ENCODE data around the gene CCDC6. TPM values are rescaled to one million over a fixed set of nuclear protein-coding genes. Genes with fewer than 3 reads are reported as not detected.

The CCDC6 gene
- total RNA-seq, 3 donors from 2014 or later (not counting 1 experiment from before 2014, with no cell fraction given) = 19.7 to 23.4 (median 20.8) TPM

DNA sequence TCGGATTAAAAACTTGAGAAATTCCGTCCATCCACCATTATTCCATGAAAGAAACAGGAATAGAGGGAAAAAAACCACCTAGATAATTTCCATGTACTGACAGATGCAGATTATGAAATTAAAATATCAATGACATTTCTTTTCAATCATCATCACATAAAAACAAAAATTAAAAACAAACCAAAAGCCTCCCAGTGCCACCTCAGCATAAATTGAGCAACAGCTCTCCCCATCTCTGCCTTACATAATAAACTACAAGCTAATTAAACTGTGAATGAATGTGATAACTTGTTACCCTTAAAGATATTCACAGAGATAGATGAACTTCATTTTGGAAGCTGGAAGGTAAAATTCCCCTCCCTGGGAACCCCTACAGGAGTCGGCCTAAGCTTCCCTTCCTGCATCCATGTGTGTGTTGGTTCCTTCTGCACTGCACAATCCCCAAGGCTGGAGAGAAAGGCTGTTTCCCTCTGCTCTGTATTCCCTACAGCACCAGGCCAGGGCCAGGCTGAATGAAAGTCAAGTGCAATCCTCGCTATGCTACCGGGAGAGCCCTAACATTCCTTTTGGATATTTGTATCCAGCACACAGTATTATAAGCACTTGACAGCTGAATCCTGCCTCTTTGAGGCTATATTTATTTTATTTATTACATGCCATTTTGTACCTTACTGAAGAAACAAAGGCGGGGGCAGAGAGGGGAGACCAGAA lies 8.1 kb downstream of the CCDC6 start:
- no peak for DNase-seq
- ATAC-seq = no peak
- Mint-ChIP-seq H3K9me3 (no peaks in the 10 kb centered on the region), H3K36me3 (no peaks in the 10 kb centered on the region), H3K4me3 (no peak overlapping the region), H3K27ac (no peak overlapping the region), H3K4me1 (peaks cover 48 to 50% of the 10 kb centered on the region in 2 donors), H3K27me3 (ENCODE audit: low read depth in 2 of 2) (no peaks in the 10 kb centered on the region)
- WGBS (ENCODE audit: insufficient coverage) = 98% methylated on average over 3 of the region's 6 CpGs
- TF ChIP-seq, protein P1, sequence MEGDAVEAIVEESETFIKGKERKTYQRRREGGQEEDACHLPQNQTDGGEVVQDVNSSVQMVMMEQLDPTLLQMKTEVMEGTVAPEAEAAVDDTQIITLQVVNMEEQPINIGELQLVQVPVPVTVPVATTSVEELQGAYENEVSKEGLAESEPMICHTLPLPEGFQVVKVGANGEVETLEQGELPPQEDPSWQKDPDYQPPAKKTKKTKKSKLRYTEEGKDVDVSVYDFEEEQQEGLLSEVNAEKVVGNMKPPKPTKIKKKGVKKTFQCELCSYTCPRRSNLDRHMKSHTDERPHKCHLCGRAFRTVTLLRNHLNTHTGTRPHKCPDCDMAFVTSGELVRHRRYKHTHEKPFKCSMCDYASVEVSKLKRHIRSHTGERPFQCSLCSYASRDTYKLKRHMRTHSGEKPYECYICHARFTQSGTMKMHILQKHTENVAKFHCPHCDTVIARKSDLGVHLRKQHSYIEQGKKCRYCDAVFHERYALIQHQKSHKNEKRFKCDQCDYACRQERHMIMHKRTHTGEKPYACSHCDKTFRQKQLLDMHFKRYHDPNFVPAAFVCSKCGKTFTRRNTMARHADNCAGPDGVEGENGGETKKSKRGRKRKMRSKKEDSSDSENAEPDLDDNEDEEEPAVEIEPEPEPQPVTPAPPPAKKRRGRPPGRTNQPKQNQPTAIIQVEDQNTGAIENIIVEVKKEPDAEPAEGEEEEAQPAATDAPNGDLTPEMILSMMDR (IDR thresholded peaks at IDR 0.05) = no peak
- H3K4me1 ChIP-seq (ENCODE audit: control insufficient read depth, insufficient read depth, low read length) = peaks cover 5% of the 10 kb centered on the region
- no peak overlapping the region for H3K27ac ChIP-seq (ENCODE audit: low read length)
- no peaks in the 10 kb centered on the region for H3K27me3 ChIP-seq (ENCODE audit: control insufficient read depth, insufficient read depth, low read length)
- intact Hi-C loops (cut with micrococcal nuclease) = no loop called here
- no peaks in the 10 kb centered on the region for H3K9me3 ChIP-seq (ENCODE audit: control insufficient read depth, insufficient read depth, low read length)
- H3K4me3 ChIP-seq (ENCODE audit: low read length) = no peak overlapping the region
- no peaks in the 10 kb centered on the region for H3K36me3 ChIP-seq (ENCODE audit: control insufficient read depth, insufficient read depth, low read length)

DNA sequence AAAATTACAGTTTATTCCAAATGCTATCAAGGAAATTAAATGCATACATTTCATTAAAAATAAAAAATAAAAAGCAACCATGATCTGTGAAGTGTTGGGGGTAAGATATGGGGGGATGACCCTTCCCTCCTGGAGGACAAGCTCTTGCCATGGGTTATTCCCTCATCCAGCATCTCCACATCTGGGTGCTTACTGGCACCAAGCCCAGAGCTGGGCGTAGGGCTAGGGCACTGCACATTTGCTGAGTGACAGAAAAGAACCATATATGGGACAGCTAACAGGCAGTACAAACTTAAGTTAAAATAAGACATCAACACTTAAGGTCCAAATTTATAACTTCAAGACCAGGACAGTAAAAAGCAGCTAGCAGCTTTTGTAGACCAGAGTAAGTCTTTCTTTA lies 10.2 kb downstream of the CCDC6 start:
- Histone ChIP-seq H3K9me3 (ENCODE audit: control insufficient read depth, insufficient read depth, low read length) (no peaks in the 10 kb centered on the region), H3K27me3 (ENCODE audit: control insufficient read depth, insufficient read depth, low read length) (no peaks in the 10 kb centered on the region), H3K4me3 (ENCODE audit: low read length) (no peak overlapping the region), H3K4me1 (ENCODE audit: control insufficient read depth, insufficient read depth, low read length) (peaks cover 11% of the 10 kb centered on the region), H3K36me3 (ENCODE audit: control insufficient read depth, insufficient read depth, low read length) (no peaks in the 10 kb centered on the region), H3K27ac (ENCODE audit: low read length) (no peak overlapping the region)
- no peaks in the 10 kb centered on the region for H3K27me3 Mint-ChIP-seq (ENCODE audit: low read depth in 2 of 2)
- ATAC-seq (no peak), DNase-seq (no peak)
- TF ChIP-seq, protein P1 (IDR thresholded peaks at IDR 0.05) = no peak
- H3K4me1 Mint-ChIP-seq = peaks cover 50 to 63% of the 10 kb centered on the region in 2 donors
- WGBS (ENCODE audit: insufficient coverage) = 100% methylated on average over 1 of the region's 1 CpG
- intact Hi-C loops (cut with micrococcal nuclease) = no loop called here
- no peaks in the 10 kb centered on the region for H3K36me3 Mint-ChIP-seq
- no peak overlapping the region for H3K27ac Mint-ChIP-seq
- H3K4me3 Mint-ChIP-seq = no peak overlapping the region
- H3K9me3 Mint-ChIP-seq = no peaks in the 10 kb centered on the region

DNA sequence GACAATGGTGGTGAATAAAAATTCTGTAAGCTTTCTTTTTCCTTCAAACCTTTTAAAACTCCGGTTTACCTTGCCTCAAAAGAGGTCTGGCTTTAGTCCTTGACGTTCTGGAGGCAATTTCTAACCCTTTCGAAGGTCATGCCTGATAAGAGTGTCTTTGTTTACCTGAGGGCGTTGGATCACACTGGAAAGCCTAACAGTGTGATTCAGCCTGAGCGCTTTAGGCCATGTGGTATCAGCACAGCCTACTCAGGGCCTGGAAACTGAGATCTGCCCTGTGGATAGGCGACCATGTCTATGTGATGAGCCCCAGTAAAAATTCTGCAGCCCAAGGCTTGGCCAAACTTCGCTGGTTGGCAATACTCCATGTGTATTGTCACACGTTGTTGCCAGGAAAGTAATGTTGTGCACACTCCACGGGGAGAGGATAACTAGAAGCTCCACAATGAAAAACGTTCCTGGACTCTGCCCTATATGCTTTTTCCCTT lies 10.7 kb downstream of the CCDC6 start:
- H3K4me3 ChIP-seq (ENCODE audit: low read length) = no peak overlapping the region
- ATAC-seq (no peak), DNase-seq (no peak)
- Mint-ChIP-seq H3K27me3 (ENCODE audit: low read depth in 2 of 2) (no peaks in the 10 kb centered on the region), H3K9me3 (no peaks in the 10 kb centered on the region), H3K4me3 (no peak overlapping the region), H3K36me3 (no peaks in the 10 kb centered on the region), H3K27ac (no peak overlapping the region), H3K4me1 (peaks cover 50 to 62% of the 10 kb centered on the region in 2 donors)
- no peak overlapping the region for H3K27ac ChIP-seq (ENCODE audit: low read length)
- TF ChIP-seq, protein P1 (IDR thresholded peaks at IDR 0.05) = no peak
- H3K4me1 ChIP-seq (ENCODE audit: control insufficient read depth, insufficient read depth, low read length) = peaks cover 11% of the 10 kb centered on the region
- intact Hi-C loops (cut with micrococcal nuclease) = no loop called here
- no peaks in the 10 kb centered on the region for H3K9me3 ChIP-seq (ENCODE audit: control insufficient read depth, insufficient read depth, low read length)
- H3K27me3 ChIP-seq (ENCODE audit: control insufficient read depth, insufficient read depth, low read length) = no peaks in the 10 kb centered on the region
- H3K36me3 ChIP-seq (ENCODE audit: control insufficient read depth, insufficient read depth, low read length) = no peaks in the 10 kb centered on the region
- WGBS (ENCODE audit: insufficient coverage) = 96% methylated on average over 10 of the region's 10 CpGs

DNA sequence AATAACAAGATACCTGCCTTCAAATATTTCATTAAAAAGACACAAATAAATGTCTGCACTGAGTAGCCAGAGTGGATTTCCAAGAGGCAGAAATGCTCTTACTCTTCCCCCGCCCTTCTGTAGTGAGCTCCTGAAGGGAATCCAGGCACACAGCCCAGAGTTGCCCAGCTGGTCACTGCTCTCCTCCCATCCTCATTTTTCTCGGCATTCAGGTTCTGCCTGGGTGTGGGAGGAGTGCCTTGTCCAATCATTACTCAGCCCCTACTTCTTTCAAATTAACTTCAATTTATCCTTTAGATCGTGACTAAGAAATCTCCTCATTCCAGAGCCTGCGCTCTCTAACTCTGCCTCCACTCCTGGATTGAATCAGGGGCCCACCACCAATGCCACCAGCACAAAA lies 12.2 kb downstream of the CCDC6 start:
- H3K36me3 Mint-ChIP-seq = no peaks in the 10 kb centered on the region
- Histone ChIP-seq H3K9me3 (ENCODE audit: control insufficient read depth, insufficient read depth, low read length) (no peaks in the 10 kb centered on the region), H3K4me1 (ENCODE audit: control insufficient read depth, insufficient read depth, low read length) (peaks cover 14% of the 10 kb centered on the region), H3K27me3 (ENCODE audit: control insufficient read depth, insufficient read depth, low read length) (no peaks in the 10 kb centered on the region), H3K36me3 (ENCODE audit: control insufficient read depth, insufficient read depth, low read length) (no peaks in the 10 kb centered on the region), H3K4me3 (ENCODE audit: low read length) (no peak overlapping the region), H3K27ac (ENCODE audit: low read length) (no peak overlapping the region)
- no peak for DNase-seq
- peaks cover 49 to 61% of the 10 kb centered on the region in 2 donors for H3K4me1 Mint-ChIP-seq
- TF ChIP-seq, protein P1 (IDR thresholded peaks at IDR 0.05) = no peak
- H3K4me3 Mint-ChIP-seq = no peak overlapping the region
- H3K27ac Mint-ChIP-seq = no peak overlapping the region
- 93% methylated on average over 3 of the region's 4 CpGs for WGBS (ENCODE audit: insufficient coverage)
- ATAC-seq = no peak
- H3K27me3 Mint-ChIP-seq (ENCODE audit: low read depth in 2 of 2) = no peaks in the 10 kb centered on the region
- no peaks in the 10 kb centered on the region for H3K9me3 Mint-ChIP-seq
- intact Hi-C loops (cut with micrococcal nuclease) = no loop called here

Data from natural killer cell (primary cell).